ENCODE results near the gene PLD1.

Gene PLD1

DNA sequence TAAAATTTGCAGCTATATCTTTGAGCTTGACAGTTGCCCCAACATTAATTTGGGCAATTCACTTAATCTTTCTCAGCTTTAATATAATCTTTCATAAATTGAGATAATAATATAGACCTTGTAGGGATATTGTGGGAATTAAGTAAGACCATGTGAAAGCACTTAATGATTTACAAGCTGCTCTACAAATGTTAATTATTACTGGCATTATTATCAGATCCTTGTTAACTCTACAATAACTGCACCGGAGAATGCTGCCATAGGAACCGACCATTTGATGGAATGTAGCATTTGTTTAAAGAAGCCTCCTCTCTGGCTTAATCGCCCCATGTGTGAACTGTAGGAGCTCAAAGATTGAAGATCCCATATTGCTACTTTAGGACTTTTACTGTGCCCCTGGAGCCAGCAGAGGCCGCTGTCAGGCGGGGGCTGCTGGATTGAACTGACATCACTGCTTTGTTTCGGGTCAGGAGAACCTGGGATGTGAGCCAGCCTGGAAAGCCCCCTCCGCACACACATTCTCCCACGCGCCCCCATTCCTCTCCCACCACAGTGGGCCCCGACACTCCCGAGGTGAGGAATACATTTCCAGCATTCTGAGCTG is 195.9 kb downstream of the PLD1 start:
- DNase-seq (ENCODE audit: extremely low read depth, low read depth) = no peak
- TF ChIP-seq CTCF (IDR thresholded peaks at IDR 0.05; ENCODE audit: low read depth, low read length, missing control alignments) = peak; percentile 73
- H3K4me3 ChIP-seq (replicated peaks; ENCODE audit: low read depth, low read length) = no peak overlapping the region

- DNase-seq (ENCODE audit: extremely low read depth, low read depth) = no peak
- no peak for TF ChIP-seq CTCF (IDR thresholded peaks at IDR 0.05; ENCODE audit: low read depth, low read length, missing control alignments)
- H3K4me3 ChIP-seq (replicated peaks; ENCODE audit: low read depth, low read length) = no peak overlapping the region
These were observed 202.8 kb downstream of the PLD1 start for GRCh38 chr3:171607452-171607851.

DNA sequence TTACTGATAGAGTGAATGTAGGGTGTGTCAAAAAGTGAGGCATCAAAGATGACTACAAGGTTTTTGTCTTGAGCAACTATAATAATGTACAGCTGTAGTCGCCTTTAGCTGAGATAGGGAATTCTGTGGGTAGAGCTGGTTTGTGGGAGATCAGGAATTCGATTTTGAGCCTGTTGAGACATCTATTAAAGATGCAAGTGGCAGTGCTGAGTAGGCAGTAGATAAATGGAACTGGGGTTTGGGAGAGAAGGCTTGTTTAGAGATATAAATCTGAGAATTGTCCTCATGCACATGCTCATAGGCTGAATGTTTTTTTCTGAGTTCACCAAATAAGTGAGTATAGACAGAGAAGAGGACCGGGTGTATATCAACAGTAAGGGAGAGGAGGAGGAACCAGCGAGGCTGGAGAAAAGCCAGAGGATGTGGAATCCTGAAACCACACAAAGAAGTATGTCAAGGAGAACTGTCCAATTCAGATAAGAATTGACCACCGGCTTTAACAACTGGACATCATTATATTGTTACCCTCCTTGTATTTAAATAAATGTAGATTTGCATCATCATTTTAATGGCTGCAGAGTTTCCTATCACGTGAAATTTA is 204.0 kb downstream of the PLD1 start:
- no peak for TF ChIP-seq CTCF (IDR thresholded peaks at IDR 0.05; ENCODE audit: low read depth, low read length, missing control alignments)
- no peak for DNase-seq (ENCODE audit: extremely low read depth, low read depth)
- no peak overlapping the region for H3K4me3 ChIP-seq (replicated peaks; ENCODE audit: low read depth, low read length)

DNA sequence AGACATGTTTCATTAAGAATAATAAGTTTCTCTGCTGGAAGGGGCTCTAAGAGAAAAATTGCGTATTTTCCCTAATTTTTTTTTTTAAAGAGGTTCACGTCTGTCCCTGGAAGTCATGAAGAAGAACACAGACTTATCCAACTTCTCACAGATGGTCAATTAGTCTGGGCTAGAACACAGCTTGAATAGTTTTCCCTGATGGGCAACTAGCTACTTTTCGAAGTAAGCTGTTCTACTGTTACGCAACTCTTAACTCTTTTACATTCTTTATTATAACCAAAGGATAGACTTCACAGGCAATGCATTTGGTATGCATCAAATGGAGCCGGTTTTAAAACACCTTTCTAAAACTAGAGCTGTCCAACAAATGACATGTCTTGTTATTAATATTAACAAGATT is 205.9 kb downstream of the PLD1 start:
- no peak for DNase-seq (ENCODE audit: extremely low read depth, low read depth)
- H3K4me3 ChIP-seq (replicated peaks; ENCODE audit: low read depth, low read length) = no peak overlapping the region
- no peak for TF ChIP-seq CTCF (IDR thresholded peaks at IDR 0.05; ENCODE audit: low read depth, low read length, missing control alignments)

- DNase-seq (ENCODE audit: extremely low read depth, low read depth) = no peak
- no peak for TF ChIP-seq CTCF (IDR thresholded peaks at IDR 0.05; ENCODE audit: low read depth, low read length, missing control alignments)
- no peak overlapping the region for H3K4me3 ChIP-seq (replicated peaks; ENCODE audit: low read depth, low read length)
These were observed 208.2 kb downstream of the PLD1 start for GRCh38 chr3:171602072-171602471.

DNA sequence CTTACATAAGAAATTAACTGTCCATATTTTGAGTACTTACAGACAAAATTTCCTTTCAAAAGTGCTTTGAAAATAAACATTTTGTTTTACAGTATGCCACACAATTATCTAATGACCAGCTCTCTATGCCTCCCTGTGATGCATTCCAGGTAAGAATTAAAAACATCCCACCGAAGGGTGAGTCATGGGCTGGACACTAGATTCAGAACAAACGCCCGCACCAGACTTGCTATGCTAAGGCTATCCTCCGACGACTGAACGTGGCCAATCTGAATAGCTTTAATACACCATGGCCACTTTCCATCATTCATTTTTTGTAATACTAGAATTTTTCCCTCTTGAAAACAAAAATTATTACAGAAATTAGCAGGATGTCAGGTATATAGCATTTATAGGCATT is 210.3 kb downstream of the PLD1 start:
- DNase-seq (ENCODE audit: extremely low read depth, low read depth) = no peak
- no peak for TF ChIP-seq CTCF (IDR thresholded peaks at IDR 0.05; ENCODE audit: low read depth, low read length, missing control alignments)
- H3K4me3 ChIP-seq (replicated peaks; ENCODE audit: low read depth, low read length) = no peak overlapping the region

- no peak for TF ChIP-seq CTCF (IDR thresholded peaks at IDR 0.05; ENCODE audit: low read depth, low read length, missing control alignments)
- no peak overlapping the region for H3K4me3 ChIP-seq (replicated peaks; ENCODE audit: low read depth, low read length)
- DNase-seq (ENCODE audit: extremely low read depth, low read depth) = no peak
These were observed 211.3 kb downstream of the PLD1 start for GRCh38 chr3:171598990-171599389.

Data from HFF-Myc (cell line).